ENCODE measurements around the gene EID2. TPM values are rescaled to one million over a fixed set of nuclear protein-coding genes. Genes with fewer than 3 reads are reported as not detected.

Gene EID2
- total and polyA plus RNA-seq, 2 of the 8 experiments (the other 6 are each of a cell fraction or from before 2014, with no cell fraction given), result 7.8 to 29.6 TPM

DNA sequence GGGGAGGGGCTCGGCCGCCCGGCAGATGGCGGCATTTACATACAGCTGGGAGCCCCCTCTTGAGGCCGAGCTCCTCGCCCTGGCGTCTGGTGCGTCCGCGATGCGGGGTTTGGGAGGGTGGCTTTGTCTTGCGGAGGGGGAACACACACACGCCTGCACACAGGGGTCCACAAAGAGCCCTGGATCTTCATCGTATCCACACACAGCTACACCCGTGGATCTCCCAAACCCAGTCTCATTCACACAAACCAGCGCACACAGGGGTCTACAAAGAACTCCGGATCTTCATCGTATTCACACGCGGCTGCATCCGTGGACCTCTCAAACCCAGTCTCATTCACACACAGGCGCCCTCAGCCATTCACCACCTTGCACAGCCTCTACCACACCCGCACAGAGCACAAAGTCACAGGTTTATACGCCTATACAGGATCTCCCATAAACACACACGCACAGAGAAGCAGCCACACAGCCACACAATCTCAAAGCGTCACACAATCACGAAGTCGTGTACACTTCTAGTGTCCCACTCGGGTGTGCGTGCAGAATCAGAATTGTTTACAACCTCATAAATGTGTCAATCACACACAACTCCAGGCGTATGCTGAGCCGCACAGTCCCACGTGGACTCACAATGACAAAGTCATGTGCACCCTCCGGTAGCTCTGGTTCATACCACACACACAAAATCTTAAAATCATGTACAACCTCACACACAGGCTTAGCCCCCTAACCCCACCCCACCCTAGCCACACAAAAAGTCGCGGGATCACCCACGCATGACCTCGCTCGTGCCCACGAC is 41.8 kb downstream of the EID2 start:
- CTCF ChIA-PET (ENCODE audit: partially characterized antibody), result interaction anchor here (0.6 to 6.5 kb wide), 15 partner anchors 9 to 246 kb away, joined by 3 to 47 read pairs (median 5); partner anchors contain the start of genes EID2 and EID2B
- peak overlapping the region; percentile 9 for H3K56ac ChIP-seq (replicated peaks; ENCODE audit: insufficient read length, low read depth, low read length)
- 4% methylated on average over 32 of the region's 40 CpGs; no CpG with 5 or more reads in 1 of the 2 experiments for WGBS, 2 experiments (ENCODE audit: extremely low coverage in 1 of 2, insufficient coverage in 1 of 2, insufficient read length in 1 of 2, insufficient replicate concordance in 2 of 2, low coverage in 1 of 2, low lambda C conversion rate in 2 of 2, missing lambda C conversion rate in 1 of 2)
- H2AK5ac ChIP-seq (ENCODE audit: low read depth, low read length), result peak overlapping the region; percentile 54; the same call in 1 of the 2 replicates
- H3K23ac ChIP-seq (ENCODE audit: insufficient read length), result no peak overlapping the region
- peak overlapping the region; percentile 9; the same call in 1 of the 2 replicates for H3K18ac ChIP-seq (ENCODE audit: extremely low read depth, low read length)
- peak overlapping the region; percentile 60 for H4K8ac ChIP-seq (ENCODE audit: extremely low read depth, insufficient read depth, low read length)
- no peak overlapping the region for H3K14ac ChIP-seq (ENCODE audit: insufficient read length)
- H2BK15ac ChIP-seq (ENCODE audit: low read length), result peak overlapping the region; percentile 94; the same call in 1 of the 2 replicates
- no peaks in the 10 kb centered on the region for H4K20me1 ChIP-seq (replicated peaks in 1 of 2; ENCODE audit: control insufficient read depth in 1 of 2, insufficient read depth in 2 of 2, low read length in 2 of 2)
- H4K5ac ChIP-seq (ENCODE audit: insufficient read length, low read depth, low read length), result peak overlapping the region; percentile 2
- H4K91ac ChIP-seq (replicated peaks; ENCODE audit: insufficient read length, low read length), result peak overlapping the region; percentile 81
- H3K79me2 ChIP-seq (ENCODE audit: control insufficient read depth in 1 of 2, insufficient read depth in 2 of 2, low read length in 2 of 2), result no peaks in the 10 kb centered on the region
- H3K27me3 ChIP-seq (replicated peaks in 1 of 4; ENCODE audit: control insufficient read depth in 3 of 4, extremely low read depth in 1 of 4, insufficient read depth in 3 of 4, low read length in 3 of 4), result peaks cover 15 to 50% (median 43%) of the 10 kb centered on the region in 4 experiments
- H3K4me3 ChIP-seq (ENCODE audit: extremely low read depth in 1 of 4, insufficient read depth in 2 of 4, low read depth in 3 of 4, low read length in 4 of 4), result peak overlapping the region; percentile 45 to 85 (median 56)
- peak overlapping the region; percentile 97 for H3K4ac ChIP-seq (replicated peaks; ENCODE audit: insufficient read length, low read depth, low read length)
- POLR2A ChIA-PET (ENCODE audit: partially characterized antibody), result interaction anchor here (0.6 to 11.1 kb wide), 20 partner anchors 9 to 107 kb away, joined by 3 to 96 read pairs (median 6); partner anchors contain the start of genes EID2B, MED29, PAF1 and PLEKHG2
- H2AFZ ChIP-seq (ENCODE audit: low read length), result peak overlapping the region; percentile 70; the same call in 1 of the 2 replicates
- H3K23me2 ChIP-seq (ENCODE audit: low read depth, low read length), result peaks cover 15% of the 10 kb centered on the region
- H2BK12ac ChIP-seq (ENCODE audit: low read depth, low read length), result peak overlapping the region; percentile 86
- peaks cover 0 to 8% of the 10 kb centered on the region in 2 experiments; a peak in 3 of 4 replicates for H3K9me3 ChIP-seq (ENCODE audit: insufficient read depth in 2 of 2, low read depth in 1 of 2, low read length in 1 of 2)
- peak overlapping the region in 2 of 4 experiments; percentile 27 to 48; a peak in 3 of 7 replicates for H3K9ac ChIP-seq (replicated peaks in 1 of 4; ENCODE audit: extremely low read depth in 1 of 4, low read depth in 3 of 4, low read length in 3 of 4)
- H3K79me1 ChIP-seq (ENCODE audit: low read depth, low read length), result no peaks in the 10 kb centered on the region
- FAIRE-seq (peak; percentile 19), DNase-seq (ENCODE audit: low read depth in 1 of 2, low spot score in 2 of 2) (peak in 1 of 2 experiments; percentile 85)
- H3K27ac ChIP-seq (ENCODE audit: low read depth, low read length), result no peak overlapping the region
- H2BK120ac ChIP-seq (replicated peaks; ENCODE audit: low read depth, low read length), result peak overlapping the region; percentile 91
- H2BK5ac ChIP-seq (ENCODE audit: low read depth, low read length), result peak overlapping the region; percentile 29; the same call in 1 of the 2 replicates
- H3K4me1 ChIP-seq (replicated peaks in 1 of 4; ENCODE audit: control insufficient read depth in 3 of 4, insufficient read depth in 4 of 4, low read length in 3 of 4), result peaks cover 4 to 6% (median 5%) of the 10 kb centered on the region in 4 experiments; a peak in 5 of 7 replicates
- H3K36me3 ChIP-seq (ENCODE audit: control insufficient read depth in 2 of 4, insufficient read depth in 4 of 4, low read length in 3 of 4), result no peaks in the 10 kb centered on the region
- H2BK20ac ChIP-seq (ENCODE audit: low read length), result no peak overlapping the region
- peak overlapping the region; percentile 87 for H3K4me2 ChIP-seq (ENCODE audit: insufficient read depth in 1 of 2, low read depth in 2 of 2, low read length in 2 of 2)
- TF ChIP-seq CBX8 (IDR thresholded peaks at IDR 0.05; ENCODE audit: borderline replicate concordance, low read depth, low read length), result no peak
